K562 (cell line): ENCODE results near the gene DNAH10. TPM values are rescaled to one million over a fixed set of nuclear protein-coding genes. Genes with fewer than 3 reads are reported as not detected.

Experiments used
- ATAC-seq: fragments of 200-7000 bp; cut with Tn5 transposase; 3 replicates; pipeline ENCODE4 v1.9.1; 2020; ENCODE audit warnings: moderate library complexity
- BruUV-seq: library from RNA; stranded (reverse); fragments of 400-500 nt; replicated peaks from 2 replicates; lab custom pipeline; 2021; lab: Mats Ljungman, UMichigan
- CTCF ChIA-PET: fragments of 300-600 bp; formaldehyde crosslinking; extraction: SDS; loops from one replicate; lab custom pipeline; 2021; ENCODE audit warnings: low intra/inter-chr PET ratio; lab: Yijun Ruan, JAX
- POLR2A ChIA-PET: fragments of 300-600, 350-650 bp; sonication (Branson Sonifier 250); formaldehyde crosslinking; extraction: SDS; loops from one replicate; lab custom pipeline; 2021; ENCODE audit warnings: antibody characterized with exemption, inconsistent platforms; lab: Yijun Ruan, JAX
- DNase-seq, 4 experiments: peaks; one replicate each; pipeline versions ENCODE4 v3.0.0 to v3.0.0-alpha.2; 2011 to 2018; ENCODE audit warnings: low spot score in 3 of 4, mixed read lengths in 3 of 4; ENCODE audit errors: extremely low read depth in 1 of 4
- FAIRE-seq: peaks from 2 replicates; lab custom pipeline; 2011; peaks lifted over from hg19 to GRCh38; lab: Jason Lieb, UNC
- H2AFZ ChIP-seq: 2 replicates; pipeline ENCODE4 v1.6.0; 2011; ENCODE audit warnings: low read depth, low read length, control low read depth, inconsistent platforms
- H3K27ac ChIP-seq: fragments of 200-600 bp; 3 replicates; pipeline ENCODE4 v1.8.0; 2011; ENCODE audit warnings: low read depth, mild to moderate bottlenecking, control low read depth, inconsistent platforms, low read length, moderate library complexity, mixed read lengths; ENCODE audit errors: extremely low read depth
- H3K27me3 ChIP-seq, 2 experiments: fragments of 300-600 bp in 1 of 2; 2 replicates in 1 of 2; 3 replicates in 1 of 2; pipeline versions ENCODE4 v1.6.0 to v1.8.0; 2011; ENCODE audit warnings: inconsistent platforms in 2 of 2, low read length in 2 of 2, mild to moderate bottlenecking in 1 of 2, mixed read lengths in 1 of 2, moderate library complexity in 1 of 2; ENCODE audit not compliant: control insufficient read depth in 2 of 2, insufficient read depth in 2 of 2
- H3K36me3 ChIP-seq: fragments of 300-600 bp; 3 replicates; pipeline ENCODE4 v1.8.0; 2011; ENCODE audit warnings: mild to moderate bottlenecking, low read length, inconsistent platforms; ENCODE audit not compliant: control insufficient read depth, insufficient read depth
- H3K4me1 ChIP-seq, 2 experiments: fragments of 200-600 bp in 1 of 2; replicated peaks in 1 of 2; 2 replicates in 1 of 2; 3 replicates in 1 of 2; pipeline versions ENCODE4 v1.5.1 to v1.8.0; 2011; ENCODE audit warnings: inconsistent platforms in 2 of 2, low read length in 2 of 2, mild to moderate bottlenecking in 1 of 2, mixed read lengths in 1 of 2, moderate library complexity in 1 of 2; ENCODE audit not compliant: control insufficient read depth in 2 of 2, insufficient read depth in 2 of 2
- H3K4me2 ChIP-seq: 2 replicates; pipeline ENCODE4 v1.6.1; 2011; ENCODE audit warnings: low read length, control low read depth, inconsistent platforms, mixed read lengths; ENCODE audit not compliant: insufficient read depth
- H3K4me3 ChIP-seq: fragments of 200-600 bp; sonication (generic), shearing (Covaris generic); 2 replicates; pipeline ENCODE4 v1.5.1; 2016; ENCODE audit warnings: control low read depth, inconsistent platforms
- H3K79me2 ChIP-seq: fragments of 200-600 bp; 3 replicates; pipeline ENCODE4 v1.8.0; 2011; ENCODE audit warnings: low read length, inconsistent platforms; ENCODE audit not compliant: control insufficient read depth, insufficient read depth
- H3K9ac ChIP-seq, 2 experiments: 2 replicates each; pipeline versions ENCODE4 v1.6.0 to v1.6.1; 2011; ENCODE audit warnings: low read depth in 2 of 2, low read length in 2 of 2, control low read depth in 1 of 2, inconsistent platforms in 1 of 2, mild to moderate bottlenecking in 1 of 2, mixed read lengths in 1 of 2; ENCODE audit not compliant: insufficient read depth in 1 of 2
- H3K9me1 ChIP-seq: one replicate; pipeline ENCODE4 v1.6.0; 2011; ENCODE audit warnings: inconsistent platforms, mild to moderate bottlenecking, low read length, moderate library complexity; ENCODE audit not compliant: control insufficient read depth, insufficient read depth
- H3K9me3 ChIP-seq: replicated peaks from 2 replicates; pipeline ENCODE4 v1.5.1; 2011; ENCODE audit warnings: low read depth, low read length, inconsistent platforms; ENCODE audit not compliant: control insufficient read depth, insufficient read depth
- H4K20me1 ChIP-seq: replicated peaks from 2 replicates; pipeline ENCODE4 v1.6.1; 2011; ENCODE audit warnings: low read length, inconsistent platforms, mixed read lengths; ENCODE audit not compliant: control insufficient read depth, insufficient read depth
- EGR1 ChIP-seq: fragments of 450-650 bp; conservative IDR thresholded peaks from 2 replicates; pipeline ENCODE4 v1.6.1; 2017; ENCODE audit warnings: mild to moderate bottlenecking
- KDM1A ChIP-seq, 2 experiments: fragments of 450-650 bp; IDR thresholded peaks; 2 replicates each; pipeline ENCODE4 v1.6.1; 2016; ENCODE audit warnings: mild to moderate bottlenecking in 2 of 2
- SFPQ ChIP-seq: fragments of 200-400 bp; formaldehyde crosslinking; IDR thresholded peaks from 2 replicates; pipeline ENCODE4 v1.6.1; 2017; ENCODE audit warnings: mild to moderate bottlenecking, low read depth, low read length, moderate library complexity
- ZFP36 ChIP-seq: fragments of 150-350 bp; IDR thresholded peaks from 2 replicates; pipeline ENCODE4 v1.6.1; 2018; ENCODE audit warnings: low read length, low read depth; ENCODE audit not compliant: partially characterized antibody
- WGBS: fragments of 100-300 bp; shearing (Covaris generic); methylation state at CpG from one replicate; pipeline ENCODE4 v1.1.6; 2016; ENCODE audit warnings: low coverage, mixed read lengths; ENCODE audit not compliant: insufficient coverage; ENCODE audit errors: missing lambda C conversion rate; 5-methylcytosine and 5-hydroxymethylcytosine counted together
- in situ Hi-C: fragments of 300-500 bp; cut with MboI; formaldehyde crosslinking; loops from 4 replicates; pipeline ENCODE4 v1.15.0; 2018; ENCODE audit warnings: inconsistent platforms, mixed read lengths
- intact Hi-C: fragments of 100-400 bp; cut with micrococcal nuclease; formaldehyde crosslinking; loops from 2 replicates; pipeline ENCODE4 v1.14.2; 2022
- polyA plus RNA-seq, 8 experiments: library from polyadenylated mRNA; depleted of rRNA in 4 of 8; stranded (reverse) in 5 of 8; unstranded in 3 of 8; fragments of >200 nt; fragmentation: Nextera tagmentation in 2 of 8; fragmentation: Illumina TruSeq in 1 of 8; extraction: Ambion mirVana in 2 of 8; extraction: Trizol in 1 of 8; gene quantifications; 2 replicates each; pipeline versions ENCODE4 v1.2.1 to v1.2.3, GENCODE V29; 2011 to 2014; ENCODE audit warnings: inconsistent platforms in 1 of 8, missing spikeins in 1 of 8
- total RNA-seq, 7 experiments: library from RNA; depleted of rRNA in 6 of 7; stranded (reverse); fragments of >200 nt in 6 of 7; fragmentation: Illumina TruSeq in 2 of 7; extraction: Trizol in 2 of 7; gene quantifications; 2 replicates each; pipeline versions ENCODE4 v1.2.1 to v1.2.3, GENCODE V29; 2011 to 2021; ENCODE audit warnings: low replicate concordance in 1 of 7

The DNAH10 gene
- total and polyA plus RNA-seq, 9 of the 15 experiments (the other 6 are each of a cell fraction or from before 2014, with no cell fraction given), result 0.01 to 0.06 (median 0.04) TPM; not detected in 1

- Histone ChIP-seq H4K20me1 (no peaks in the 10 kb centered on the region), H3K9me1 (peaks cover 2% of the 10 kb centered on the region), H3K27ac (no peak overlapping the region), H3K4me2 (no peak overlapping the region), H3K9ac (no peak overlapping the region)
- ATAC-seq, result no peak
- in situ Hi-C loops, result no loop called here
- POLR2A ChIA-PET, result interaction anchor here (1.3 to 1.8 kb wide), 2 partner anchors 15 to 22 kb away, joined by 6 to 7 read pairs; no protein-coding TSS in a partner anchor
- no peak for DNase-seq
- BruUV-seq, result no TSS peak
- TF ChIP-seq ZFP36 (peak; percentile 47), SFPQ (no peak), EGR1 (peak; percentile 62), KDM1A (IDR thresholded peaks at IDR 0.05) (0 out of 4 replicates have a peak, but pooled peaks of 1 of the 2 experiments have one; percentile 27)
- TF ChIP-seq, all 486 proteins: peak for 3
- CTCF ChIA-PET, result no interaction called here
- Histone ChIP-seq H3K36me3 (peaks cover 28% of the 10 kb centered on the region; the same call in 2 of the 3 replicates), H3K9me3 (no peaks in the 10 kb centered on the region), H3K79me2 (peaks cover 38% of the 10 kb centered on the region), H3K4me3 (no peak overlapping the region), H2AFZ (no peak overlapping the region), H3K4me1 (peaks cover 10 to 16% of the 10 kb centered on the region in 2 experiments; a peak in 2 of 5 replicates), H3K27me3 (no peaks in the 10 kb centered on the region)
- intact Hi-C loops, result no loop called here
- FAIRE-seq, result no peak
- 73% methylated on average over 7 of the region's 7 CpGs for WGBS
Observed at GRCh38 chr12:123976227-123976826, 214.2 kb downstream of the DNAH10 start.
